ENCODE results near the gene ARAP3.
A peak's percentile ranks its signal among the peaks of the same experiment; 100 is the strongest.

Gene ARAP3

DNA sequence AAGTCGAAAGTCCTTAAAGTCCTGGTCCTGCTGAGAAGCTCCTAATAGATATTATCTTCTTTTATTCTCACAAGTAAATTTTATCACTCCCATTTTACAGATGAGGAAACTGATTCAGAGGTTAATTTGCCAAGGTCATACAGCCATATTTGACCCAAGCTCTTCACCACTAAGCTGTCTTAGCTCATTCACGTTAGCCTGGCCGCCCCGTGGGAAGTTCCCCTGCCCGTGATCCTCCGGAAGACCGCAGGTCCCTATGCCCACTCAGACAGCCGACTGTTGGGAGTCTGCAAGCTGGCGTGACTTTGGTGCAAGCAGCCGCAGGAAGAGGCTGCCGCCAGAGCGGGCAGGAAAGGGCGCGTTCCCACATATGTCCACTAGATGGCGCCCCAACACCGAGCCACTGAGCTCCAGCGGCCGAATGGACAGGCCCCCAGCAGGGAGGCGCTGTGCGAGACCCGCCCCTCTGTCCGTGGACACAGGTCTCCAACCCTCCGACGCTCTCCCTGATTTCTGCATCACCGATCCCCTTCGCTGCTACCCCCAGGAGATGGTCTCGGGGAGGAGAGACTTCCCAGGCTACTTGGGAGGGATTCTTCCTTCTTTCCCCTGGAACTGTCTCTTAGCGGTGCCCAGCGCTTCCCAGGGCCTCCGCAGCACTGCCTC lies 10.0 kb upstream of the ARAP3 start:
- DNase-seq (ENCODE audit: low read depth) = no peak
- TF ChIP-seq CTCF (conservative IDR thresholded peaks at IDR 0.05; ENCODE audit: low read depth, low read length) = peak; percentile 89
- H3K4me3 ChIP-seq (ENCODE audit: low read length) = peak overlapping the region; percentile 53

- no peak for TF ChIP-seq CTCF (conservative IDR thresholded peaks at IDR 0.05; ENCODE audit: low read depth, low read length)
- no peak overlapping the region for H3K4me3 ChIP-seq (ENCODE audit: low read length)
- no peak for DNase-seq (ENCODE audit: low read depth)
Observed at GRCh38 chr5:141691286-141691866, 9.3 kb upstream of the ARAP3 start.

GRCh38 chr5:141686648-141687416 lies 4.8 kb upstream of the ARAP3 start:
- no peak for TF ChIP-seq CTCF (conservative IDR thresholded peaks at IDR 0.05; ENCODE audit: low read depth, low read length)
- H3K4me3 ChIP-seq (ENCODE audit: low read length) = no peak overlapping the region
- no peak for DNase-seq (ENCODE audit: low read depth)

- H3K4me3 ChIP-seq (ENCODE audit: low read length) = no peak overlapping the region
- TF ChIP-seq CTCF (conservative IDR thresholded peaks at IDR 0.05; ENCODE audit: low read depth, low read length) = no peak
- no peak for DNase-seq (ENCODE audit: low read depth)
Observed at GRCh38 chr5:141685591-141685990, 3.6 kb upstream of the ARAP3 start.

GRCh38 chr5:141683596-141684141 lies 1.6 kb upstream of the ARAP3 start:
- DNase-seq (ENCODE audit: low read depth) = no peak
- H3K4me3 ChIP-seq (ENCODE audit: low read length) = no peak overlapping the region
- no peak for TF ChIP-seq CTCF (conservative IDR thresholded peaks at IDR 0.05; ENCODE audit: low read depth, low read length)

DNA sequence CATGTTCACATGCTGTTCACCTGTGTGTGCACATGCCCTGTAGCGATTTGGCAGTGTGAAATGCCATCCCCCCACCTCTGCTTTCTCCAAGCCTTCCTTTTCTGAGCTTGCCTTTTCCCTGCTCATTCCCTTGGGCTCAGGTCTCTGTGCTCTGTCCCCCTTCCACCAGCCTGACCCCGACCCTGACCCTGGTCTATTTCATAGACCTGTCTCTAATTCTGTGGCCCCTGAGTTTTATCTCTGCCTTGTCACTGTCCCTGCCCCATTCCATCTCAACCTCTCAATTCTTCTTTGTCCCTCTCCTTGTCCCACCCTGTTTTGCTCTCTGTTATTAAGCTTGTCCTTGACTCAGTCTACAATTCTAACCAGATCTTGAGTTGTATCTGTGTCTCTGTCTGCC lies 735 bp downstream of the ARAP3 start:
- no peak for DNase-seq (ENCODE audit: low read depth)
- TF ChIP-seq CTCF (conservative IDR thresholded peaks at IDR 0.05; ENCODE audit: low read depth, low read length) = no peak
- peak overlapping the region; percentile 25 for H3K4me3 ChIP-seq (ENCODE audit: low read length)
